ENCODE measurements around the gene CCDC89. TPM values are rescaled to one million over a fixed set of nuclear protein-coding genes. Genes with fewer than 3 reads are reported as not detected.

The CCDC89 gene
- total and polyA plus RNA-seq, 9 of the 15 experiments (the other 6 are each of a cell fraction or from before 2014, with no cell fraction given): 0.07 to 0.09 TPM; not detected in 7

GRCh38 chr11:85647604-85648299 lies 38.2 kb downstream of the CCDC89 start, which contains the start of gene TMEM126A (continued):
- TF ChIP-seq CHD4 (IDR thresholded peaks at IDR 0.05; ENCODE audit: insufficient read depth, insufficient replicate concordance, low read depth, low read length, poor library complexity, severe bottlenecking) (no peak), ZNF23 (CRISPR knock-in tag; IDR thresholded peaks at IDR 0.05) (no peak), ETS1 (conservative IDR thresholded peaks at IDR 0.05; ENCODE audit: control insufficient read depth, low read depth, low read length) (no peak; the same call in 1 of the 2 replicates), ZBTB34 (CRISPR knock-in tag; IDR thresholded peaks at IDR 0.05) (no peak), ATF6 (CRISPR knock-in tag; IDR thresholded peaks at IDR 0.05) (0 out of 2 replicates have a peak, but pooled peaks have one; percentile 53), CHD1 (IDR thresholded peaks at IDR 0.05; ENCODE audit: low read length) (peak; percentile 76), PTTG1 (tag; IDR thresholded peaks at IDR 0.05; ENCODE audit: low read depth) (no peak), RBM15 (IDR thresholded peaks at IDR 0.05; ENCODE audit: insufficient read depth, low read length) (no peak), SIN3A (IDR thresholded peaks at IDR 0.05; ENCODE audit: borderline replicate concordance in 2 of 2, control insufficient read depth in 1 of 2, low read depth in 2 of 2, low read length in 2 of 2) (peak in 1 of 2 experiments; percentile 58; a peak in 1 of 4 replicates), ZNF717 (CRISPR knock-in tag; IDR thresholded peaks at IDR 0.05) (no peak), MAZ (CRISPR knock-in tag; conservative IDR thresholded peaks at IDR 0.05 in 1 of 2, IDR thresholded peaks at IDR 0.05 in 1 of 2) (peak; percentile 63 to 86), CAMTA2 (CRISPR knock-in tag; conservative IDR thresholded peaks at IDR 0.05) (no peak), ZNF316 (IDR thresholded peaks at IDR 0.05) (no peak), CEBPB (tag; IDR thresholded peaks at IDR 0.05) (peak; percentile 59), ARID3B (CRISPR knock-in tag; IDR thresholded peaks at IDR 0.05; ENCODE audit: borderline replicate concordance) (no peak), BCOR (IDR thresholded peaks at IDR 0.05) (no peak), ZNF212 (CRISPR knock-in tag; IDR thresholded peaks at IDR 0.05) (no peak), ETV6 (IDR thresholded peaks at IDR 0.05; ENCODE audit: borderline replicate concordance in 1 of 2, low read depth in 2 of 2, low read length in 1 of 2) (no peak), ETV6 (CRISPR knock-in tag; IDR thresholded peaks at IDR 0.05; ENCODE audit: borderline replicate concordance) (no peak), MCM5 (IDR thresholded peaks at IDR 0.05; ENCODE audit: low read depth) (no peak)
